NCI-H446 treated with DMSO at 0.1 percent for 48 hours (cell line): ENCODE results near the gene GPR161.
"Not testable (repeated sequence)": the region's sequence is repeated elsewhere in the genome, so short reads cannot be mapped to it uniquely, and the experiment has no call there.

Experiments
- DNase-seq: peaks from one replicate; lab custom pipeline; 2025; lab: John Stamatoyannopoulos, UW

GPR161 gene, protein sequence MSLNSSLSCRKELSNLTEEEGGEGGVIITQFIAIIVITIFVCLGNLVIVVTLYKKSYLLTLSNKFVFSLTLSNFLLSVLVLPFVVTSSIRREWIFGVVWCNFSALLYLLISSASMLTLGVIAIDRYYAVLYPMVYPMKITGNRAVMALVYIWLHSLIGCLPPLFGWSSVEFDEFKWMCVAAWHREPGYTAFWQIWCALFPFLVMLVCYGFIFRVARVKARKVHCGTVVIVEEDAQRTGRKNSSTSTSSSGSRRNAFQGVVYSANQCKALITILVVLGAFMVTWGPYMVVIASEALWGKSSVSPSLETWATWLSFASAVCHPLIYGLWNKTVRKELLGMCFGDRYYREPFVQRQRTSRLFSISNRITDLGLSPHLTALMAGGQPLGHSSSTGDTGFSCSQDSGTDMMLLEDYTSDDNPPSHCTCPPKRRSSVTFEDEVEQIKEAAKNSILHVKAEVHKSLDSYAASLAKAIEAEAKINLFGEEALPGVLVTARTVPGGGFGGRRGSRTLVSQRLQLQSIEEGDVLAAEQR

GRCh38 chr1:168136709-168137514 is at the start of gene GPR161:
TSS of gene GPR161 (minus strand) at chr1:168136930. CDS start at chr1:168104850, 32,080 bp downstream.
- DNase-seq = no peak

DNA sequence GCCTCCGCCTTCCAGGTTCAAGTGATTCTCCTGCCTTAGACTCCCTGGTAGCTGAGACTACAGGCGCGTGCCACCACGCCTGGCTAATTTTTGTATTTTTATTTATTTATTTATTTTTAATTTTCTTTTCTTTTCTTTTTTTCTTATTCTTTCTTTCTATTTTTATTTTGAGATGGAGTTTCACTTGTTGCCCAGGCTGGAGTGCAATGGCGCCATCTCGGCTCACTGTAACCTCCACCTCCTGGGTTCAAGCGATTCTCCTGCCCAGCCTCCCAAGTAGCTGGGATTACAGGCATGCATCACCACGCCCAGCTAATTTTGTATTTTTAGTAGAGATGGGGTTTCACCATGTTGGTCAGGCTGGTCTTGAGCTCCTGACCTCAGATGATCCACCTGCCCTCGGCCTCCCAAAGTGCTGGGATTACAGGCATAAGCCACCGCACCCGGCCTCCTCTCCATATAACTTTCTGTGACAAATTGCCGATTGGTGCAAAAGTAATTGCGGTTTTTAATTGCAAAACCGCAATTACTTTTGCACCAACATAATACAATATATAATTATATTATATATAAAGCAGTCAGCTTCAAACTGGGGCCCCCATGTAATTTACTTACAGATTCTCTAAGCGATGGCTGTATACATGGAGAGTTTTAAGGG is 44.5 kb upstream of the GPR161 start:
- not testable (repeated sequence) for DNase-seq

GRCh38 chr1:168180148-168180524 is 43.4 kb upstream of the GPR161 start:
- no peak for DNase-seq

DNA sequence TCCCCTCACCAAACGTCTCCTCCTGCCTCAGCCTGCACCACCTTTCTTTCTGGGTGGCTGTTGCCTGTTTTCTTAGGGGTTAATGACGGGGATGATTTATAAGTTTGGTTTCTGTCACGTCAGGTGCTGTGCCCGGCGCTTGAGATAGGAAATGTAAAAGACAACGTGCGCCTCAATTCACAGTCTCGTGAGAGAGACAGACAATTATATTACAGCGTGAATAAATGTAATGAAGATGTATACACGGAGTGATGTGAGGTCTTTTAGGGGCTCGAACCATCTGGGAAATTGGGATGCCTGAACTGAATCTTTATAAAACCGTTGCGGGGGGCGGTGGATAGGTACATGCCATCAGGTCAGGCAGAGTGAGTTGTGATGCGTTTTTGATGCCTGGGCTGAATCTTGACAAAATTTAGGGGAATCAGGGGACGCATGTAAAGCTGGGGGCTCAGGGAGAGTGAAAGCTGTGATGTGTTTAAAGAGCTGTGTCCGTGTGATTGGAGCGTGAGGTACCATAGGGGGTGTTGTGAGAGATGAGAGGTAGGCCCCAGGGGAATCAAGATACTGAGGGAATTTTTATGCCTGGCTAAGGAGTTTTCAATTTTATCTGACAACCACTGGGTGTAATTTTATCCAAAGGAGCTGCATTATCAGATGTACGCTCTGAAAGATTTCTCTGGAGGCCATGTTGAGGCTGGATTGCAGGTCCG is 42.9 kb upstream of the GPR161 start:
- no peak for DNase-seq

DNA sequence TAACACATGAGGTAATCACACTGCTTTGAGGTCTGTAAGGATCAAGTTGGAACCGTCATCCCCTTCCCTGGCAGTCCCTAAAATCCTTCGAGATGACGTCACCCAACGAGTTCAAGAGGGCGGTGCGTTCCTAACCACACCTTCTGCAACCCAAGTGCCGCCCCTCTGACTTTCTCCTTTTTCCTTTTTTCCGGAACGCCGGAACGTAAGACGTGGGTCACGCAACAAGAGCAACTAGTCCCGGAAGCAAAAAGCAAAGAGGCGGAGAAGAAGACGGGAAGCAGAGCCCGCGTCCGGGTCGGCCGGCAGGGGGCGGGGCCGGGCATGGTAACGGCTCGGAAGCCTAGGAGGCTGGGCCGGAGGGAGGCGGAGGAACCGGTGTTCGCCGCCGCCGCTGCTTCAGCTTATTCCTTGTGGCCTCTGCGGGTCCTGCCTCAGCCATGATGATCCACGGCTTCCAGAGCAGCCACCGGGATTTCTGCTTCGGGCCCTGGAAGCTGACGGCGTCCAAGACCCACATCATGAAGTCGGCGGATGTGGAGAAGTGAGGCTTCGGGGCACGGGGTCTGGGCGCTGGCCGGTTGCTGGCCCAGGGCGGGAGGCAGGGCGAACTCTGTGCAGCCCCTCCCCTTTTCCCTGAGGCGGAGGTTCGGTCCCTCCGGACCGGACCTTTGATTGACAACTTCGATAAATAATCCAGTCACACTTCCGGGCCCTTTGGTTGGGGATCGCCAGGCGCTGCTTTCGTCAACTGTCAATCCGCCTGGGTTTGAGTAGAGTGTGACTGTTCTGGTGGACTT is 42.1 kb upstream of the GPR161 start, which contains the start of gene TIPRL:
TIPRL (plus strand) TSS at position 325 of the 800 bp plus-strand sequence; CDS start at position 441, 116 bp downstream.
- DNase-seq = peak; percentile 99

DNA sequence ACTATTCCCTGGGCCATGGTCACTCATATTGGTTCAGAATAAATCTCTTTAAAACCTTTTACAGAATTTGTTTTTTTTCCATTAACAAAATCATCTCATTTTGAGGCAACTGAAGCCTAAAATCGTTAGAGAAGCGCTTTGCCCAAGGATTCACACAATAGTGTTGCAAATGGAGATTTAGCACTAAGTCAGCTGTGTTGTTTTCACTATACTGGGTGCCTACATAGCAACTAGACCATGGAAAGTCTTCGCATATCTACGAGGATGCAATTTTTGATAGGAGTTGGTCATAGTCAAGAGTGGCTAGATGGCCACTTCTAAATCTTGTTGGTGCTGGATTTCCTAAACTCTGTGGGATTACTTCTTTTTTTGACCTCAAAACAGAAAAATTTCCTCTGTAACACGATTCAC is 41.5 kb upstream of the GPR161 start:
- DNase-seq = no peak

DNA sequence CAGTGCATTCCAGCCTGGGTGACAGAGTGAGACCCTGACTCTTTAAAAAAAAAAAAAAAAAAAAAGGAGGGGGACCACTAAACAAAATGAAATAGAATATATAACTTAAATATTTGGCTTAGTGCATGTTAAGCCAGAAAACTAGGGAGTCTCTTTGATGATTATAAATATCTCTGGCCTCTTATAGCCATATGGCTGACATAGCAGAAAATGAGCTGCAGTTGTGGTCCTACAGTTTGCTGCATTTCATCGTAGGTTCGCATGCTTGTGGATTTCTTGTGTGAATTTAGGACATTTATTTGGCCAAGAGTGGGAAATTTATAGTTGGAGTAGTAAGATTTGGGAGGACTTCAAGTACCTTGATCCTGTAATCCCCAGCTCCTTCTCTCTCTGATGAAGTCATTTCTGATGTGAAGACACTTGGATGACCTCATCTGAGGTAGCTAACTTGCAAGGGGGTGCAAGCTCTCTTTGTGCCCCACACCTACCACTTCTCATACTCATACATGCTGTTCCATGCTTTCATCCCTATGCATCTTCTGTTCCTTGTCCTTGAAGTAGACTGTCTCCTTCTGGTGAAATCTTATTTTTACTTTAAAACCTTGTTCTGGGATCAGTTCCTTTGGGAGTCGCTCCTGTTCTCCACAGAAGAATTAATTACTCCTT is 35.7 kb upstream of the GPR161 start:
- DNase-seq = no peak

- DNase-seq = no peak
Measured at GRCh38 chr1:168170564-168171508, 34.1 kb upstream of the GPR161 start.

GRCh38 chr1:168167806-168168205 is 31.1 kb upstream of the GPR161 start:
- no peak for DNase-seq

DNA sequence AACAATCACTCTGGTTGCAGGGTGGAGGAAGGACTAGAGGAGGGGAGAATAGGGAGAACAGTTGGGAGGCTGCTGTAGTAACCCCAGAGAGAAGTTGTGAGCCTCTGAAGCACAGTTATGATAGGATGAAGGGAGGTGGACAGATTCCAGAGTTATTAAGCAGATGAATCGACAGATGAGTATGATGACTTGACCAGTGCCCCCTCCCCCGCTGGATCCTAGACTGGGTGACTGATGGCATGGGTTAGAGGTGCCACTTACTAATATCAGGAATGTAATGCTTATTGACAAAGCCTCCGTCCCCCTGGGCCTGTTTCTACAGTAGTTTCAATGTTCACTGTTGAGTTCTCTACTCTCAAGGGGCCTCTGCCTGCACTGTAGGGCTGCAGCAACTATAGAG is 28.0 kb upstream of the GPR161 start:
- no peak for DNase-seq

GRCh38 chr1:168163670-168164069 is 26.9 kb upstream of the GPR161 start:
- DNase-seq = no peak

GRCh38 chr1:168161459-168161858 is 24.7 kb upstream of the GPR161 start:
- DNase-seq = no peak

DNA sequence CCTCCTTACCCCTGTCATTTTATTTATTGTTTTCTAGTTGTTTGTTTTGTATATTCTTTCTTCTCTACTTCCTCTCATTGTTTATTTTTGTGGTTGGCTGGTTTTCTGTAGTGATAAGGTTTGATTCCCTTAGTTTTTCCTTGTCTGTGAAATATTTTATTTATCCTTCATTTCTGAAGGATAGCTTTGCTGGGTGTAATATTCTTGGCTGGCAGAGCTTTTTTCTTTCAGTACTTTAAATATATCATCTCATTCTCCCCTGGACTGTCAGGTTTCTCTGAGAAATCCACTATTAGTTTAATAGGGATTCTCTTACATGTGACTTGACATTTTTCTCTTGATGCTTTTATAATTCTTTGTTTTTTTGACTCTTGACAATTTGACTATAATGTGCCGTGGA is 23.2 kb upstream of the GPR161 start:
- no peak for DNase-seq

- DNase-seq = no peak
Measured at GRCh38 chr1:168159251-168159650, 22.5 kb upstream of the GPR161 start.

- no peak for DNase-seq
Measured at GRCh38 chr1:168157638-168158037, 20.9 kb upstream of the GPR161 start.

DNA sequence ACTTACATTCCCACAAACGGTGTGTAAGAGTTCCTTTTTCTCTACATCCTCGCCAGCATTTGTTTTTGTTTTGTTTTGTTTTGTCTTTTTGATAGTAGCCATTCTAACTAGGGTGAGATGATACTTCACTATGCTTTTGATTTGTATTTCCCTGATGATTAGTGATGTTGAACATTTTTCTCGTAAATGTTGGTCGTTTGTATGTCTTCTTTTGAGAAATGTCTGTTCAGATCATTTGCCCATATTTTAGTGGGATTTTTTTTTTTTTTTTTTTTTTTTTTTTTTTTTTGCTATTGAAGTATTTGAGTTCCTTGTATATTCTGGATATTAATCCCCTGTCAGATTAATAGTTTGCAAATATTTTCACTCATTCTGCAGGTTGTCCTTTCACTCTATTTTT is 19.2 kb upstream of the GPR161 start:
- DNase-seq = no peak

DNA sequence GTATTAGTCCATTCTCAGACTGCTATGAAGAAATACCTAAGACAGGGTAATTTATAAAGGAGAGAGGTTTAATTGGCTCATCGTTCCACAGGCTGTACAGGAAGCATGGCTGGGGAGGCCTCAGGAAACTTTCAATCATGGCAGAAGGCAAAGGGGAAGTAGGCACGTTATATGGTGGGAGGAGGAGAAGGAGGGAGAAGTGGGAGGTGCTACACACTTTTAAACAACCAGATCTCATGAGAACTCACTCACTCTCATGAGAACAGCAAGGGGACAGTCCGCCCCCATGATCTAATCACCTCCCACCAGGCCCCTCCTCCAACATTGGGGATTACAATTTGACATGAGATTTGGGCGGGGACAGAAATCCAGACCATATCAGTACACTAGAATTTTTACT is 18.0 kb upstream of the GPR161 start:
- DNase-seq = not testable (repeated sequence)

- no peak for DNase-seq
Measured at GRCh38 chr1:168151935-168152334, 15.2 kb upstream of the GPR161 start.

- DNase-seq = no peak
Measured at GRCh38 chr1:168150283-168150682, 13.6 kb upstream of the GPR161 start.
